Epithelial cell of proximal tubule (primary cell): Measurements from ENCODE around the gene RNF10. TPM values are rescaled to one million over a fixed set of nuclear protein-coding genes. Genes with fewer than 3 reads are reported as not detected.

ENCODE experiments used
- DNase-seq: peaks from one replicate; pipeline ENCODE4 v3.0.0-alpha.2; 2011; ENCODE audit warnings: low read depth
- H3K4me3 ChIP-seq: 2 replicates; pipeline ENCODE4 v1.5.1; 2011; ENCODE audit warnings: low read depth, mild to moderate bottlenecking, low read length
- CTCF ChIP-seq: conservative IDR thresholded peaks from 2 replicates; pipeline ENCODE4 v1.5.1; 2012; ENCODE audit warnings: low read depth, mild to moderate bottlenecking, low read length
- total RNA-seq: library from RNA; depleted of rRNA; stranded (reverse); fragments of >200 nt; gene quantifications from 2 replicates; pipeline ENCODE4 v1.2.3, GENCODE V29; 2015

RNF10 gene
- total RNA-seq, 1 donor from 2014 or later = 66.9 TPM

GRCh38 chr12:120538281-120539156, 4.4 kb downstream of the RNF10 start:
- DNase-seq = no peak
- TF ChIP-seq CTCF = no peak
- H3K4me3 ChIP-seq = peak overlapping the region; percentile 81

- DNase-seq = no peak
- peak; percentile 3 for TF ChIP-seq CTCF
- no peak overlapping the region for H3K4me3 ChIP-seq
These were observed 5.1 kb downstream of the RNF10 start for GRCh38 chr12:120539303-120539702.

- no peak overlapping the region for H3K4me3 ChIP-seq
- no peak for DNase-seq
- no peak for TF ChIP-seq CTCF
These were observed 6.3 kb downstream of the RNF10 start for GRCh38 chr12:120540445-120540844.

- no peak for DNase-seq
- TF ChIP-seq CTCF = no peak
- H3K4me3 ChIP-seq = no peak overlapping the region
These were observed 8.0 kb downstream of the RNF10 start for GRCh38 chr12:120542166-120542565.

- no peak for TF ChIP-seq CTCF
- no peak overlapping the region for H3K4me3 ChIP-seq
- DNase-seq = no peak
These were observed 10.5 kb downstream of the RNF10 start for GRCh38 chr12:120544691-120545090.

GRCh38 chr12:120546050-120546386, 11.9 kb downstream of the RNF10 start:
- no peak for DNase-seq
- H3K4me3 ChIP-seq = no peak overlapping the region
- TF ChIP-seq CTCF = no peak

GRCh38 chr12:120554678-120555077, 20.5 kb downstream of the RNF10 start:
- no peak for DNase-seq
- TF ChIP-seq CTCF = no peak
- H3K4me3 ChIP-seq = no peak overlapping the region
